ENCODE data around the gene GNLY.

GRCh38 chr2:85717308-85718008 lies 23.3 kb downstream of the GNLY start:
- no peak for TF ChIP-seq CTCF (IDR thresholded peaks at IDR 0.05)
- no peak for TF ChIP-seq POLR2A (IDR thresholded peaks at IDR 0.05)
- TF ChIP-seq POLR2AphosphoS5 (IDR thresholded peaks at IDR 0.05; ENCODE audit: insufficient read depth in 1 of 2, low read depth in 1 of 2): no peak

Data from vagina (tissue), 2 donors.